ENCODE measurements around the gene ABCA1.
"Not testable (repeated sequence)": the region's sequence is repeated elsewhere in the genome, so short reads cannot be mapped to it uniquely, and the experiment has no call there.

ABCA1 gene

GRCh38 chr9:104944871-104945270, 16.9 kb upstream of the ABCA1 start:
- DNase-seq: no peak

GRCh38 chr9:104944356-104944755, 16.4 kb upstream of the ABCA1 start:
- no peak for DNase-seq

GRCh38 chr9:104941597-104941996, 13.6 kb upstream of the ABCA1 start:
- DNase-seq: no peak

- DNase-seq: no peak
Measured at GRCh38 chr9:104936291-104936690, 8.3 kb upstream of the ABCA1 start.

- not testable (repeated sequence) for DNase-seq
Measured at GRCh38 chr9:104935501-104935810, 7.5 kb upstream of the ABCA1 start.

GRCh38 chr9:104934691-104935500, 6.9 kb upstream of the ABCA1 start:
- no peak for DNase-seq

- not testable (repeated sequence) for DNase-seq
Measured at GRCh38 chr9:104933091-104933490, 5.1 kb upstream of the ABCA1 start.

GRCh38 chr9:104931256-104931655, 3.3 kb upstream of the ABCA1 start:
- DNase-seq: no peak

GRCh38 chr9:104927216-104927911, 591 bp downstream of the ABCA1 start:
- peak in 28 of 51 donors; percentile 19 to 80 (median 40) for DNase-seq

- DNase-seq: no peak
Measured at GRCh38 chr9:104923740-104924139, 4.2 kb downstream of the ABCA1 start.

GRCh38 chr9:104923289-104923688, 4.7 kb downstream of the ABCA1 start:
- DNase-seq: no peak

- not testable (repeated sequence) for DNase-seq
Measured at GRCh38 chr9:104922748-104923147, 5.2 kb downstream of the ABCA1 start.

GRCh38 chr9:104921067-104921741, 6.8 kb downstream of the ABCA1 start:
- DNase-seq: no peak

- DNase-seq: peak in 7 of 51 donors; percentile 14 to 42 (median 20)
Measured at GRCh38 chr9:104915753-104916152, 12.2 kb downstream of the ABCA1 start.

- DNase-seq: peak in 2 of 51 donors; percentile 8 to 13
Measured at GRCh38 chr9:104915049-104915448, 12.9 kb downstream of the ABCA1 start.

- peak in 1 of 51 donors; percentile 14 for DNase-seq
Measured at GRCh38 chr9:104914466-104914865, 13.5 kb downstream of the ABCA1 start.

GRCh38 chr9:104912606-104913005, 15.3 kb downstream of the ABCA1 start:
- DNase-seq: no peak

GRCh38 chr9:104911032-104911607, 16.8 kb downstream of the ABCA1 start:
- no peak for DNase-seq

- no peak for DNase-seq
Measured at GRCh38 chr9:104907278-104907951, 20.5 kb downstream of the ABCA1 start.

- peak in 2 of 51 donors; percentile 11 to 49 for DNase-seq
Measured at GRCh38 chr9:104906441-104907277, 21.3 kb downstream of the ABCA1 start.

Measured in hypothalamus (tissue), 51 donors.